Measurements from ENCODE around the gene ACOX1.
A peak's percentile ranks its signal among the peaks of the same experiment; 100 is the strongest.

ACOX1 gene

DNA sequence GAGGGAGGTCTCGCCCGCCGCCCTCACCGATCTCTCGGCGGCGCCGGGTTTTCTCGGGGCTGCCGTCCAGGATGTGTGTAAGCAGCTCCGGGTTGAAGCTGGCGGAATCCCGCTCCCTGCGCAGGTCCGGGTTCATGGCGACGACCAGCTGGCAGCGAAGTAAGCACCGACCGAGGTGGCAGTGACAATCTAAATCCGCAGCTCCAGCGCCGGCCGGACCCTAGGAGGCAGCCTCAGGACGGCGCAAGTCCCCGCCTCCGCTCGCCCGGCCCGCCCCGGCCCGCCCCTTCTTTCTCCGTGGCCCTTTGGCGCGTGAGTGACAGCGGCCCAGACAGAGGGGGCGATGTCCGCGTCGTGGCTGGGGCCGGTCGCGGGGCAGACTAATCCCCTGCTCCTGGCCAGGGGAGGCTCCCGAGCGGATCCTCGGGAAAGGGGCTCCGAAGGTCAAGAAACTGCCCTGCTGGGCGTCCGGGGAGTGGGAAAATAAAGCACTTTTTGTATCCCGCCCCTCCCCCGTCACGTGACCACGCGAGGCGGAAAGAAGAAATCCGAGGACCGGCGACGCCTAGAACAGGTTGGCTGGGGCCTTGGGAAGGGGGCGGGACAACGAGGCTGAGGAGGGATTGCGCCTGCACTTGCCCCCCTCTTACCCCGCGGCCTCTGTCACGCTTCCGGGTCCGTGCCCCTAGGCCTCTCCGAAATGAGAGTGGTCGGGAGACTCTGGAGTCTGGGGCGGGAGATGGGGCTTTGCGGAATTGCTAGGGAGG is at the start of gene ACOX1, which contains the start of gene TEN1:
TSS of gene ACOX1 (minus strand) at position 229 of the 767 bp plus-strand sequence. CDS start at position 136, 93 bp downstream.
TSS of gene TEN1 (plus strand) at position 303 of the 767 bp plus-strand sequence. CDS start 6,953 bp downstream, outside the sequence.
- peak; percentile 88 to 89 for DNase-seq (ENCODE audit: low read depth in 2 of 2)

DNA sequence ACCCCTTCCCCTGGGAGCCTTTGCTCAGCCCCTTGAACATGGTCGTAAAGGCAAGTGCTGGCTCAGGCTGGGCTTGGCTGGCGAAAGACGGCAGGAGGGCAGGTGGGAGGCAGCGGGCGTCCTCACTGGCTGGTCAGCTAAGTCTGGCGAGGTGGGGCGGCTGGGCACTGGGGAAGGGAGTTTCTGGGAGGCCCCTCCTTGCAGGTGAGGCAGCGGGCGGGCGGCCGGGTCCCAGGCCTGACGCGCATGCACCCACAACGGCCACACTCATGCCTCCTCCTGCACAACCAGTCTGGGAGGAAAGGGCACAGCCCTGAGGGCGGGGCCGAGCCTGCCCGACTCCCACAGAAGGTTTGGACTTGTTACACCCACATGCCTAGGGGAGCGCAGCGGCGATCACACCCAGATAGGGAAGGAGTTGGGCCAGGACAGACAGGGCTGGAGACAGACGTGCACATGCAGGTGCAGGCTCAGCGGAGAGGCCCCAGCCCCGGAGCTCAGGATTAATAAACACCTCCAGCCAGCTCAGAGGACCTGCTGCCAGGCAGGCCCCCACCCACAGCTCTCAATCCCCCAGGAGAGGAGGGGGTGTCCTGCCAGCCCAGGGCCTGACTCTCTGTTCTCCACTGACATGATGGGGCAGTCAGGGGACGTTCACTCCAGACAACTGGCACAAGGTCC is 48.3 kb upstream of the ACOX1 start, which contains the start of gene EVPL:
TSS of gene EVPL (minus strand) at position 148 of the 681 bp plus-strand sequence. CDS start at position 40, 108 bp downstream.
- DNase-seq (ENCODE audit: low read depth in 2 of 2) = no peak

DNA sequence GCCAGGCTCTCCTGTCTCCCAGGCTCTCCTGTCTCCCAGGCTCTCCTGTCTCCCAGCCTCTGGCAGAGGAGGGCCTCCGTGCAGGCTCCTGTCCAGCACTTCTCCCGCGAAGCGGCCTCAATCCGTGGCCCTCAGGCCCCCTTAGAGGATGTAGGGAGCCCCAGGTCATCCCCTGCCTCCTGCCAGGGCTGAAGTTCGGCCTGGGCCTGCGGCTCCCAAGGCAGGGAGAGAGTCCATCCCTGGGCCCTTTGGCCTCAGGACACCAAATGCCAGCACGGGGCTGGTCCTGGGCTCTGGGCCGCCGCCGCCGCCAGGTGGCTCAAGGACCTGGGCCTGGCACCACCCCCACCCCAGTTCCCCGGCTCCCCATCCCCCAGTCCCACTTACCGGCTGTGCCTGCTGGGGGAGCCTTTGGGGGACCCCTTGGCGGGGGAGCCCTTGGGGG is 47.8 kb upstream of the ACOX1 start:
- no peak for DNase-seq (ENCODE audit: low read depth in 2 of 2)

DNA sequence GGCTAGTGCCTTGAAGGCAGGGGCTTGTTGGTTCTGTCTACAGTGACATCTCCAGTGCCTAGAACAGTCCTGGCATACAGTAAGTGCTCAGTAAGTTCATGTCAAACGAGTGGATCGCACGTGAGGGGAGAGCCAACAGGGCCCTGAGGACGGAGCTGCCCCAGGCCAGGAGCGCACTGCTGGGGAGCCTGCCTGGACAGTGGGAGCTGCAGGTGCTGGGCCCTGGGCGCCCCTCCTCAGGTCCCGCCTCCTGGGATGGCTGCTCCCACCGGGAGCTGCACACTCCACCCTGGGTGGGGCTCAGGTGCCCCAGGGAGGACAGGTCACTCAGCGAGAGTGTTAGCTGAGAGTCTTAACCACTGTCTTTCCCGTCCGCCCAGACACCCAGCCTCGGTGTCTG is 46.3 kb upstream of the ACOX1 start:
- no peak for DNase-seq (ENCODE audit: low read depth in 2 of 2)

DNA sequence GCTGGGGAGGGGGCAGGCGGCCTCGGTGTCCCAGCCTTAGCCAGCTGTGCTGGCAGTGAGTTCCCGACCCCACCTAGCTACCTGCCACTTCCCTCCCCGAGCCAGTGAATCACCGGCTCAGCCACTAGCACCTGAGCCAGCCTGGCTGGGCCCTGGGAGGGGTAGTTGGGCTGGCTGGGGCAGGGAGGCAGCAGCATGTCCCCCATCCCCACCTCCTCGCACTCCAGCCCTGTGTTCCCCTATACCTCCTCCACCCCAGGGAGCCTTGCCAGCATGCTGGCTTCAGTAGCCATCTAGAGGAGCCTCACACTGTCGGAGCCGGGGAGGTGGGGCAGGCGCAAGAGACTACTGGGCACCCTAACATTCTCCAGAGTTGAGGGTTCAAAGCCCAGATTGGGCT is 45.4 kb upstream of the ACOX1 start:
- DNase-seq (ENCODE audit: low read depth in 2 of 2) = no peak

DNA sequence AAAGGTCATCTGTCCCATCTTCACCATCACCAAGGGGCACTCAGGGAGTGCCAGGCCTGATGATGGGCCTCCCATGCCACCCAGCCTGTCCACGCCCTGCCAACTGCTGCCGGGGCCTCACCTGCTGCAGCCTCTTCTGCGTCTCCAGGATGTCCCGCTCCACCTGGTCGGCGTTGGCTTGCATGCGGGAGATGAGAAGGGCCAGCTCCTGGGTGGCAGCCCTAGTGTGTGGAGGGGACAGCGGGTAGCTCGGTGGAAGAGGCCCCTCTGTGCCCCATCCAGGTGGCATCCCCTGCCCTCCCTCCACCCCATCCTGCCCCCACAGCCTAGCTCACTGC is 44.9 kb upstream of the ACOX1 start:
- no peak for DNase-seq (ENCODE audit: low read depth in 2 of 2)

DNA sequence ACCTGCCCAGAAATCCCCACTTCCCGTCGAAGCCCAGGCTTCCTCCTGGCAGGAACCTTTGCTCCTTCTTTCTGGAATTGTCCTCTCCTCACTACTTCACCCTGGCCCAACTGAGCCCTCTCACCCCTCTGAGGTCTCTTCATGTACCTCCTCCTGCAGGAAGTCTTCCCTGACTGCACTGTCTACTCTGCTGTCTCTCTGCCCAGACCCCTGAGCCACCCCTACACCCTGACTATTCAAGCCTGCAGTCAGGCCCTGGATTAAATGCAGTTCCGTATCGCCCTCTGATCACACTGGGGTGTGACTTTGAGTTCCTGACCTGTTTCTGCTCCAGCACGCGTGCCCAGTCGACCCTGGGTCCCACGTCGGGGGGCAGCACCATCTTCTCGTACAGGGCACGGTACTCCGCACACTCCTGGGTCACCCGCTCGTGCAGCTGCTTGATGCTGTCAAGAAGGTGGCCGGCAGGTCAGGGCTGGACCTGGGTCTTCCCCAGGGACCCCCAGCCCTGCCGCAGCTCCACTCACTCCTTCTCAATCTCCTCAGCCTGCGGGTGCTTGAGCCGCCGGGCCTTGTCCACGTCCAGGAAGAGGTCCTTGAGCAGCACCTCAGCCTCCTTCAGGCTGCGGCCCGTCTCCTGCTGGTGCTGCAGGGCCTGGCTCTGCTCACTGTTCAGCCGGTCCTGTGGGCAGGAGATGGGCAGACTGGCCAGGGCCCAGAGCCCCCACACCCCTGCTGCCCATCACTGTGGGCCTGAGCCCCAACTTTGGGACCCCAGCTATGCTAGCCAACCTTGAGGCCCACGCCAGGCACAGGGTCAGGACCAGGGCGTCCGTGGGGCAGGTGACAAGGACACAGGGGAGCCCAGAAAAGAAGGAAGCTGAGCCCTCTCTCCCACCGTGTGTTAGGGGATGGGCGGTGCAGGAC is 44.3 kb upstream of the ACOX1 start:
- no peak for DNase-seq (ENCODE audit: low read depth in 2 of 2)

DNA sequence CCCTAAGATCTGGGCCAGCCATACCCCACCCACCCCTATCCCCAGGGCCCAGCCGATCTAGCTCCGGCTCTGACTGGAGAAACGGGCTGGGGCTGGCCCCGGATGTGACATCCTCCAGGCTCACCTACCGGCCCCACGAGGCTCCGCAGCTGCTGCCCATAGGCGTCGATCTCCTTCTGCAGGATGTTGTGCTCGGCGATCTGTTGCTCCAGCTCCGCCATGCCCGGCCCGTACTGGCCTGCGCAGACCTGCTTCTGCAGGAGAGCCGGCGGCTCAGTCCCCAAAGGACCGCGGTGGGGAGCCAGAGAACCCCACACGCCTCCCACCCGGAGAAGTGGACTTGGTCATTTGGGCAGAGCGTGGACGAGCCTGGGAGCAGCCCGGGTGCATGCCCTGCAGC is 43.3 kb upstream of the ACOX1 start:
- no peak for DNase-seq (ENCODE audit: low read depth in 2 of 2)

DNA sequence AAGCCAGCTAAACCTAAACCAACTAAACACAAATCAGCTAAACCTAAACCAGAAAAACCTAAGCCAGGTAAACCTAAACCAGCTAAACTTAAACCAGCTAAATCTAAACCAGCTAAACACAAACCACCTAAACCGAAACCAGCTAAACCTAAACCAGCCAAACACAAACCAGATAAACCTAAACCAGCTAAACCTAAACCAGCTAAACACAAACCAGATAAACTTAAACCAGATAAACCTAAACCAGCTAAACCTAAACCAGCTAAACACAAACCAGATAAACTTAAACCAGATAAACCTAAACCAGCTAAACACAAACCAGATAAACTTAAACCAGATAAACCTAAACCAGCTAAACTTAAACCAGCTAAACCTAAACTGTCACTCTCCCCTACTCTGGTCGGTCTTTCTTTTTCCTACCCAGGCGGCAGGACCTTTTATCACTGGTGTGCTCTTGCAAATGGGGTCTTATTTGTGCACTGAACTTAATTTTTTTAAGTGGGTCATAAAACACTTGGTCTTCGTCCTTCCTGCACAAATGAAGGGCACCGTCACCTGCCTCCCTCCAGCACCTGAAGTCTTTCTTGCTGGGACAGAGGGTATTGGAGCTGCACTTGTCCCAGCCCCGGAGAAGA is 41.0 kb upstream of the ACOX1 start:
- DNase-seq (ENCODE audit: low read depth in 2 of 2) = no peak

DNA sequence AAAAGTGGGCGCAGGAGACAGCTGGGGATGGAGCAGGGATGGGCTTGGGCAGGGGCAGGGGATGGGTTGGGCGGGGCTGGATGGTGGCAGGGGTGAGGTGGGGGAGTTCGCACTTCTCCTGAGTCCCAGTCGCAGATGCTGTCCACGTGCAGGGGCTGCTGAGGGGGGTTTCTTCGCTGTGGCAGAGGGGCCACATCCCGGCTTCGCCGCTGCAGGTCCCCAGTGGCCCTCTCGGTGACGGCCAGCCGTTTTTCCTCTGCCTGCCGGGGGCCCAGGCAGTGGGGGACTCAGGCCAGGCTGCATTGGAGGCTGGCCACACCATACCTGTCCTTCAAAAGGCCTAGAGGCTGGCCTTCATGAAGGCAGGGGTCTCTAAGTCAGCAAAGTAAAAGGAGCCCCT is 39.8 kb upstream of the ACOX1 start:
- DNase-seq (ENCODE audit: low read depth in 2 of 2) = no peak

DNA sequence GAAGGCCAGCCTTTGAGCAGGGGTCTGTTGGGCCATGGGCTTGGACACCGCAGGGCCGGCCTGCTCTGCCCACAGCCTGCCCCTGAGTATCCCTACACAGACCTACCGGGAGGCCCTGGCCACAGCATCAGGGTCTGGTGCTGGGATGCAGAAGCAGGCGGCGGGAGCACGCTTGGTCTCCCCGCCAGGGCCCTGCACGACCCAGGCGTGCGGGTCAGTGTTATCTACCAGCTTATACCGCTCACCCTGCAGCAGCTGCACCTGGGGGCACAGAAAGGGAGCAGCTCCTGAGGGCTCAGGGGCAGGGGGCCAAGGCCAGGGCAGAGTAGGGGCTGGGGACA is 39.3 kb upstream of the ACOX1 start:
- DNase-seq (ENCODE audit: low read depth in 2 of 2) = no peak

DNA sequence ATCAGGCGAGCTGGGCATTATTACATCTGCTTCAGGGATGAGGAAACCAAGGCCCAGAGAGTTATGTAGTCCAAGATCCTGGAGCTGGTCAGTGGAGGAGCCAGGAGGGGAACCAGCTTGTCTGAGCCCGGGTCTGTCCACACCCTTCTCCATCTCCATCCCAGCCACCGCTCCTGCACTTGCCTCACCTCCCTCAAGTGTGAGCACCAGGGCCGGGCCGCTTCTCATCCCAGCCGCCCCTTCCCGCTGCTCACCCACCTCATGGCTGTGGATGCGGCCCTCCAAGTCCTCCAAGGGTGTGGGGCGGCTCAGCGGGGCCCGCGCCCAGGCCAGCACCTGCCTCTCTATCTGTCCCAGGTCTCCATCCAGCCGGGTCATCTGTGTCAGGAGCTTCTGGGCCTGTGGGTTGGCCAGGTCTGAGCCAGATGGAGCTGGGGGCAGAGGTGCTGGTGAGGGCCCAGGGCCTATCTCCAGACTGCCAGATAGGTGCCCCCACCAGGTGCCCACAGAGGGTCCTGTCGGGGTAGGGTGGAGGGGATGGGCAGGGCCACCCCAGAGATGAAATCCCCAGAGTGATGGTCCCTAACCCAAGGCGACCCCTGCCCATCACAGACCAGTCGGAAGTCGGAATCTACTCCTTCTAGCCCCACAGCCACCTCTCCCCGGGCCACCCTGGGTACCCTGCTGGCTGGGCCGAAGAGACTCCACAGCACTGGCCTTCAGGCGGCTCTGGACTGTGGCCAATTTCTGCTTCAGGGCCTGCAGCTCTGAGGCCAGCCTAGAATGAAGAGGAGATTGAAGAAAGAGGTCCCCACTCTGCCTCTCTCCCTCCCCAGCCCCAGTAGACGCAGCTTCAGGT is 38.7 kb upstream of the ACOX1 start:
- DNase-seq (ENCODE audit: low read depth in 2 of 2) = no peak

DNA sequence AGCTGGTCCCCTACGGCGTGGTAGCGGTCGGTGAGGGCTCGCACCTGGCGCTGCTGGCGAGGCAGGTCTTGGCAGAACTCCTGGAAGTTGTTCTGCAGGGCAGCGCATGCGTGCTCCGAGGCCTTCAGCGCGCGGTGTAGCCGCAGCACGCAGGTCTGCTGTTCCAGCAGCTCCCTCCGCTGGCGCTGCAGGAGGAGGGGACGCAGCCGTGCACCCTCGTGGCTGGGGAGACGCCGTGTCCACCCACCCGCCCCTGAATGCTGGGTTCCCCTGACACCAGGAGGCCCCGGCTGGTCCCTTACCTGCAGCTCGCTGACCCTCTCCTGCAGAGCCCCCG is 35.9 kb upstream of the ACOX1 start:
- DNase-seq (ENCODE audit: low read depth in 2 of 2) = no peak

DNA sequence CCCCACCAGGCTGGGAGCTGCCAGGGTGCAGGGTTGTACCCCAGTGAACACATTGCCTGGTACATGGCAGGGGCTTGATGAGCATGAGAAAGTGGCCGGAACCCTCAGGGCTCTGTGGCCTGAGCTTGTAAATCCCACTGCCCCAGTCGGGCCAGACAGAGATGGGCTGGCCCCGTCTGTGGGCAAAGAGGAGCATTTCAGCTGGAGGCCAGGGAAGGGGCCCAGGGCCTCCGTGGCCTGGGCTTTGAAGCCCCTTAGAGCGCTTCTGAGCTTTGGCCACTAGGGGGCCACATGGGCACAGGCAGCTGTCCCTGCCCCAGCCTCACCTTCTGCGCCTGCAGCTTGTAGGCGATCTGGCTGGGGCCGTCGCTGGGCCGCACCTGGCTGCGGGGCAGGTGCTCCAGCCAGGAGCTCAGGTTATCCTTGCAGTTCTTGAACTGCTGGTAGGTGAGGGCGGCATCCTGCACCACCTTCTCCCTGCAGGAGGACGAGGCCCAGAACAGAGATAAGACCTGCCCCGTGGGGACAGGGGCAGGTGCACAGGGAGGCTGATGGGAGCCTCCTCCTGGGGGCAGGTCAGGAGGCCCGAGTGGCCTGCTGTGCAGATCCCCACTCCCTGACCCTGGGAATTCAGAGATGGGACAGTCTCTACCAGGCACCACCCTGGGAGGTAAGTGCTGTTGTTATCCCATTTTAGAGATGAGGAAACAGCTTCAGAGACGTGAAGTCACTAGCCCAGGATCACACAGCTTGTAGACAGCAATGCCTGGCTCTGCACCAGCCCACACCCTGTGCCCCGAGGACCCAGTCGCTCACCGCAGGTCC is 35.3 kb upstream of the ACOX1 start:
- peak; percentile 16 to 20 for DNase-seq (ENCODE audit: low read depth in 2 of 2)

DNA sequence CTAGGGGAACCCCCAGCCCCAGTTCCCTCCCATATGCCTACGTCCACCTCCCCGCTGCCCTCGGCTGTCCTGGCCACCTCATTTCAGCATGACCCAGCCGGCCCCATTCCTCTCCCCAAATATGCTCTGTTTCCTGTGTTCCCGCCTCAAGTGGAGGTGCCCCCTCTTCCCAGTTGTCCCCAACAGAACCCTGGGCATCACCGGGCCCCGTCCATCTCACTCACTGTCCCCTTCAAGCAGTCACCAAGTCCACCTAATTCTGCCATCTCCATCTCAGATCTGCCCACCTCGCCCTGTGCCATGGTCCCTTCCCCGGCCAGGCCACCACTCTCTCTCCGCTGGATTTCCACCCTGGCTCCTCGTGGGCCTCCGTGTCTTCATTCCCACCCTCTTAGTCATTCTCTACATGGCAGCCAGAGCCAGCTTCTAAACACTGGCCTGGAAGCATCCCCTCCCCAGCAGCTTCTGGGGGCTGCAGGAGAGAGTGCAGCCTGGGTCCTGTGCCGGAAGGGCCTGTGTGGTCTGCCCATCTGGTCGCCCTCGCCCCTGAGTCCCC is 34.5 kb upstream of the ACOX1 start:
- DNase-seq (ENCODE audit: low read depth in 2 of 2) = no peak

DNA sequence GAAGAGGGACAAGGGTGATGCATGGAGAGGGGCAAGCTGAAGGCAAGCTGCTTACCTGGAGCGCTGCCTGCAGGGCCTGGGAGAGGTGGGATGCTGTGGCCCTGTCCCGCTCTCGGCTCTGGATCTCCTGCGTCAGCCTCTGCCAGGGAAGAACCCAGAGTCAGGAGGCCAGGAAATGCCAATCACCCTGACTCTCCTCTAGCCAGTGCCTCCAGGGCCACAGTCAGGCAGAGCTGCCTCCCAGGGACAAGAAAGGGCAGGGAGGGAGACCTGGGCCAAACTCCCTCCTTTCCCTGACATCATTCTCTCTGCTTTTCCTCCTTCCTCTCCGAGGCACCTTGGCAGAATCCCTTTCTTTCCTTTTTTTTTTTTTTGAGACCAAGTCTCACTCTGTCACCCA is 33.0 kb upstream of the ACOX1 start:
- DNase-seq (ENCODE audit: low read depth in 2 of 2) = no peak

DNA sequence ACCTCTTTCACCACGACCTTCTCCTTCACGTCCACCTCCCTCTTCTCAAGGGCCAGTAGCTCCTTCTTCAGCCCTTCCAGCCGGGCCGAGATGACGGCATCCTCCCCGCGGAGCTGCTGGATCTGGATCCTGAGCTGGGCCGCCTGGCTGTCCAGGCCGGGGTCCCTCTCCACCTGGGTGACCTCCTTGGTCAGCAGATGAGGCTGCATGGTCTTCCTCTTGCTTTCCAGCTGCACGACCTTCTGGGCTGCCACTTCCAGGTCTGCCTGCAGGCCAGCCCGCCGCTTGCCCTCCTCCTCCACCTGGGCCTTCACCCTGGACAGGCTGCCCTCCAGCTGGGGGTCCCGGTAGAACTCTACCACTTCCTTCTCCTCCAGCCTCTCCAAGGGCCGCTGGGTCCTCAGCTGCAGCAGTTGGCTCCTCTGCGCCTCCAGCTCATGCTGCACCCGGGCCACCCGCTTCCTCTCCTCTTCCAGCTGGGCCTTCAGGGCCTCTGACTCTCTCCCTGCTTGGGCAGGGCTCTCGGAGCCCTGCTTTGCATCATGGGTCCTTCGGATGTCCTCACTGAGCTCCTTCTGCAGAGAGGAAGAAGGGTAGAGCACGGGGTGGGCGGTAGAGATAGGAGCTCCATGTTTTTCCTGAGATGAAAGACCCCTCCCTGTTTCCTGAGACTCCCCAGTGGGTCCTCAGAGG is 31.1 kb upstream of the ACOX1 start:
- no peak for DNase-seq (ENCODE audit: low read depth in 2 of 2)

DNA sequence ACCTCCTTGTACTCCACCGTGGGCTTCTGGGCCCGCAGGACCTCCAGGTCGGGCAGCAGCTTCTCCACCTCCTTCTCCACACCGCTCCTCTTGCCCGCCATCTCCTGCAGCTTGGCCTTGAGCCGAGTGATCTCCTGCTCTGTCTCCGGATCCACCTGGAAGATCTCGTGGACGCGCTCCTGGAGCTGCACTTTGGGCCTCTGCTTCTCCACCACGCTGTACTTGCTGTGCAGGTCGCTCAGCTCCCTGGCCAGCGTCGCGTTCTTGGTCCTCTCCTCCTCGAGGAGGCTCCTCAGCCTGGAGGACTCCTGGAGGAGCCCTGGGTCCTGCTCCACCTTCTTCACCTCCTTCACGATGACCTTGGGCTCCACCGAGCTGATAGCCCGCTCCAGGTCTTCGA is 30.5 kb upstream of the ACOX1 start:
- DNase-seq (ENCODE audit: low read depth in 2 of 2) = no peak

All from fibroblast of skin of left biceps (primary cell).